NCI-H1105 treated with DMSO at 0.1 percent for 48 hours (cell line): ENCODE measurements around the gene SLC5A3.

ENCODE experiments used
- DNase-seq: peaks from one replicate; lab custom pipeline; 2025; lab: John Stamatoyannopoulos, UW

Gene SLC5A3

GRCh38 chr21:34071683-34072082, 1.7 kb upstream of the SLC5A3 start:
- DNase-seq, result no peak

DNA sequence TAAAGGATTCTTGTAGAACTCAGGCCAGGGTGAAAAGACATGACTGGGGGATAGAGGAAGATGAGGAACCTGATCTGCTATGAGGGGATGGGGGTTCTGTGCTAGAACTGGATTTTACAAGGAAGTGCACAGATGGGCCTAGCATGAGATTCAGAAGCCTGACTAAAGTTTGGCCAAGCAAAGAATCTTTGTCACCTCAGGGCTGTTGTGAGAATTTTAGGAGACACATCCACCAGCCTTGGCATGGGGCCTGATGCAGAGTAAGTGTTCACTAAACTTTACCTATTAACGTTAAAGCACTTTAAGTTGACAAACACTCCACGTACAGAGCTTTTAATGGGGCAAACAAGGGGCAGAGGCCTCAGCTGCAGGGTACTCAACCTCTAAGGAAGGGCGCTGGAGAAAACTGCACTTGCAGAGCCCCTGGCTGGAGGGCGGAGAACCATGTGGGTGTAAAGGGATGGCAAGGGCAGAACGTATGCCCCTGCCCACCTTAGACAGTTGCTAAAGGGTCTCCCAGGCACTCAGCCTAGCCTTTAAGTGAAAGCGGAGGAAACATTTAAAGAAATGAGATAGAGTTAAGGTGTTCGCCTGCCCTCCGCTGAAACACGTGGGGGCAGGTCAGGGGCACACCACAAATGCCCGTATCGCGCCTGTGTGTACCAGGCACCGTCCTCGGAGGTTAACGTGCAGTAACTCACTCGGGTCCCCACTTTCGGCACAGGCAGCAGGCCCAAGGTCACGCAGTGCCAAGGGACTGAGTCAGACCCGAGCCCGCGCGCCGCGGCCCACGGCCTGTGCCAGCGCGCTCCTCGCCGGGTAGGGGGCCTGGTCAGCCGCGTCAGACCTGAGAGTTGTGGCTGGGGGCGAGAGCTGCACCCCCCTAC, 990 bp upstream of the SLC5A3 start:
- DNase-seq, result no peak

DNA sequence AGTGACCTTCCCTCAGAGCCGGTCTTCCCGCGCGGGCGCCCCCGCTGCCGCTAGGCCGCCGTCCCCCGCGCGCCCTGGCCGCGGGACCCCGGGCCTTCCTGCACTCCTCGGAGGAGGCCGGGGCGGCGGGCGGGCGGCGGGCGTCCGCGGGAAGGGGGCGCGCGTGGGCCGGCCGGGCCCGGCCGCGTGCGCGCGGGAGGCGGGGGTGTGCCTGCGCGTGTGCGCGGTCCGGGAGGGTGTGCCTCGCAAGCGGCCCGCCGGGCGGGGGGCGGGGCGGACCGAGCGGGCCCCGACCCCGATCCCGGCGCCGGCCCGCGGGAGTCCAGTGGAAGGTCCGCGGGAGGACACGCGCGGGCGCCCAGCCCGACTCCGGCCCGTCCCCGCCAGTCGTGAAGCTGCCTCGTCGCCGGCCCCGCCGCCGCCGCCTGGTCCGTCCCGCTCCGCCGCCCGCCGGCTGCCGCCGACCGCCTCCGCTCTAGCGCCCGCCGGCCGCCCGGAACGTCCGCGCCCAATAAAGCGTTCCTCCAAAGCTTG, 438 bp downstream of the SLC5A3 start:
- DNase-seq, result no peak

GRCh38 chr21:34074283-34075090, 1.1 kb downstream of the SLC5A3 start:
- peak; percentile 34 for DNase-seq

- DNase-seq, result no peak
Observed at GRCh38 chr21:34075091-34075425, 1.7 kb downstream of the SLC5A3 start.

GRCh38 chr21:34075760-34076660, 2.6 kb downstream of the SLC5A3 start:
- DNase-seq, result no peak

DNA sequence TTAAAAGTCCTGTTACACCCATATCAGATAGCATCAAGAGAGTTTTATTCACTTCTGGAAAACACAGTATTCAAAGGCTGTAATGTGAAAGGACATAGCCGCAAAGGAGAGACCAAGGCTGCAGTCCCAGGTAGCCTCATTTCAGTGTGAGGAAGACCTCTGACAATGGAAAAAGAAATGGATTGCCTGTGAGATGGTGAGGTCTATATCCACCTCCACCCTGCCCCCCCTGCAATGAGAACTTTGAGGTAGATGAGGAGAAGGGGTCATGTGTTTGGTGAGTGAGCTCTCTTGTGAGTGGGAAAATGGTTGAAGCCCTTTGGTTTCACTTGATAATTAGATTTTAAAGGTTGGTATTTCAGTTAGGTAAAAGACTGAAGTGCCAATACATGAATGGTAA, 3.5 kb downstream of the SLC5A3 start:
- DNase-seq, result no peak

GRCh38 chr21:34077888-34078287, 4.5 kb downstream of the SLC5A3 start:
- no peak for DNase-seq

GRCh38 chr21:34078915-34079314, 5.5 kb downstream of the SLC5A3 start:
- DNase-seq, result no peak

GRCh38 chr21:34080710-34081109, 7.3 kb downstream of the SLC5A3 start:
- DNase-seq, result no peak

- DNase-seq, result no peak
Observed at GRCh38 chr21:34082769-34083168, 9.4 kb downstream of the SLC5A3 start.

- DNase-seq, result no peak
Observed at GRCh38 chr21:34083357-34083756, 10.0 kb downstream of the SLC5A3 start.

DNA sequence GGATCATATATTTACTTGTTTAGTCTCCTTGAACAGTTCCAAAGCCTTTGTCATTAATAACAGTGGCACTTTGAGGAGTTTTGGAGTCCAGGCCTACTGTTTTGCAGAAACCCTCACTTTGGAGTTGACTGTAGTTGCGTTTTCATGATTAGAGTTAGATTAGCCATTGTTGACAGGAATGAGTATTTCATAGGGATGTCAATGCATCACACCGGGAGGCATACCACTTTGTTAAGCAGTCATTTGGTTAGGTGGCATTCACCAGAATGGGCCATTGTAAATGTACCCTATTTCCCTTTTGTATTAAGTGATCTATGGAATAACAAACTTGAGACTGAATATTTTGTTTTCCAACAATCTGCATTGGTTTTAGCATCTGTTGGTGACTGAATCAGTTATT, 11.8 kb downstream of the SLC5A3 start:
- DNase-seq, result no peak

DNA sequence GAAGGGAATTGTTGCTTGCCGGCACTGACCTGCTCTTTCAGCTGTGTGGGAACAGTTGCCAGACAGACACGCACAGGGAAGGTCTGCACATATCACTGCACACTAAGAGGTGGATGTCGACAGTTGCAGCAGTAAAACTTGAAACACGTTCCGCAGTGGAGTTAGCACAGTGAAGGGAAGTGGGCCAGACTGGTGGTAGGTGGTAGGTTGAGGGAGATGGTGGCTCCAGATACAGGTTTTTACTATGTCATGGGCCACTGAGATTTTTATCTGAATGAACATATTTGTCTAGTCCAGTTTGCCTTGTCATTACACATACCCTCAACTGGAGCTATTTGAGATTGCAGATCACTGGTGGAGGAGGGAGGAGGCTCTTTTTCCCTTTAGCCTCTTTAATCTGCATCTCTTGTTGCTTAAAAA, 13.5 kb downstream of the SLC5A3 start:
- no peak for DNase-seq

GRCh38 chr21:34088752-34089151, 15.4 kb downstream of the SLC5A3 start:
- no peak for DNase-seq

- DNase-seq, result no peak
Observed at GRCh38 chr21:34091032-34091431, 17.7 kb downstream of the SLC5A3 start.

DNA sequence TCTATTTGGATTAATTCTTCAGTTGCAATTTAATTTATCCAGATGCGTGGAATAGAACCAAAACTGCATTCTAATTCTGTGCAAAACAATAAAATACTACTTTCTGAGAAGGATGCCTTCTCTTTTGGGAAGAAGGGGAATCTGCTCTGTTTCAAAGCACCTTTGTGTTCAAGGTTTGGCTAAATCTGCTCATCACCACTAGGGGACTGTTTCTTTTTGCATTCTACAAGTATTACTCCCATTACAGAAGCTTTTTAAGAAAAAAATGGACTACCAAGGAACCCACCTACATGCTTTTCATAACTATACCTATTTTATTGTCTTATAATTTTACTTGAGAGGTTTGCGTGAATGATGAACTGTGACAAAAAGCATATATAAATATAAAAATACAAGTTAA, 18.2 kb downstream of the SLC5A3 start:
- no peak for DNase-seq

- DNase-seq, result no peak
Observed at GRCh38 chr21:34092262-34092921, 19.0 kb downstream of the SLC5A3 start.

DNA sequence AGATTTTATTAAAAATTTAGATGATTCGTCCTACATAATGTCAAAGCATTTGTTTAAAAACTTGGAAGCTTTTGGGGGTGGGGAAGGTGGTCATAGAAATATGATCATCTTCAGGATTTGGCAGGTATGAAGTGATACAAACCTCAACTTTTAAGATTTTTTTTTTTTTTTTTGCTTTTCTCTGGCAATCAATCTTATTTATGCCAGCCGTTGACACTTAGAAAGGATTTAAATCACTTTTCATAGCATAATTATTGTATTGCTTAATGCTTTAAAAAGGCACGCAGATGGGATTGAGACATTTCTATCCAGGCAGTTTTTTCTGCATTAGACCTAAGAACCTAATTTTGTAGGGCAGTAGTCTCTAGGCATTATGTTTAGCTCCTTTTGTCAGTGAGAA, 19.7 kb downstream of the SLC5A3 start:
- no peak for DNase-seq

GRCh38 chr21:34094949-34095348, 21.6 kb downstream of the SLC5A3 start:
- no peak for DNase-seq

GRCh38 chr21:34097442-34097841, 24.1 kb downstream of the SLC5A3 start:
- DNase-seq, result no peak
